Activated naive CD8-positive, alpha-beta T cell treated with anti-CD3 and anti-CD28 coated beads for 36 hours (primary cell): ENCODE results near the gene RASGRF2. TPM values are rescaled to one million over a fixed set of nuclear protein-coding genes. Genes with fewer than 3 reads are reported as not detected.

ENCODE experiments used
- DNase-seq: peaks from one replicate; pipeline ENCODE4 v3.0.0; 2021
- H3K27ac Mint-ChIP-seq: one replicate; pipeline ENCODE4 v1.8.0; 2022; ENCODE audit warnings: mild to moderate bottlenecking, moderate library complexity, mixed read lengths
- H3K27me3 Mint-ChIP-seq: one replicate; pipeline ENCODE4 v1.8.0; 2022; ENCODE audit warnings: mild to moderate bottlenecking, mixed read lengths
- H3K36me3 Mint-ChIP-seq: one replicate; pipeline ENCODE4 v1.8.0; 2021; ENCODE audit warnings: mild to moderate bottlenecking, mixed read lengths
- H3K4me1 Mint-ChIP-seq: one replicate; pipeline ENCODE4 v1.8.0; 2021; ENCODE audit warnings: mixed read lengths
- H3K4me3 Mint-ChIP-seq: one replicate; pipeline ENCODE4 v1.8.0; 2022; ENCODE audit warnings: mild to moderate bottlenecking, moderate library complexity, mixed read lengths
- H3K9me3 Mint-ChIP-seq: one replicate; pipeline ENCODE4 v1.8.0; 2022; ENCODE audit warnings: mixed read lengths
- total RNA-seq, 2 experiments: library from RNA; stranded (reverse); gene quantifications; one replicate each; pipeline ENCODE4 v1.2.3, GENCODE V29; 2021

The RASGRF2 gene
- total RNA-seq, 2 experiments from 2014 or later, result 12.3 to 13.3 TPM

DNA sequence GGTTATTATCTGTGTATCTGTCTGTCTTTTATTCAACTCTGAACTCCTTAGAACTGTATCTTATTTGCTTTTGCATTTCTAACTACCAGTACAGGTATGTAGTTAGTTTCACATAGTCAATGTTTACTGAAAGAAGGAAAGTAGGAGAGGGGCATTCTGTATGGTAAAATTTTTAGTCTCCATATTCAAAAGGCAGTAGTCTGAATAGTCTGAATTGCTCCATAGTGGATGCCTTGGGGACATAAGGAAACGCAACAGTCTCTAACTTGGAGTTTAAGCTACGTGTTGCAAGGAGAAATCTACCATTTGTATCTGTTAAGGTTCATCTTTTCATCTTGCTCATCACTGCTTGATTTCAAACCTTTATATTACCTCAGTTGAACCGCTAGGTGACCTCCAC is 26.2 kb downstream of the RASGRF2 start:
- no peak for DNase-seq
- Mint-ChIP-seq H3K36me3 (peaks cover 14% of the 10 kb centered on the region), H3K4me3 (no peak overlapping the region), H3K27me3 (no peaks in the 10 kb centered on the region), H3K27ac (peak overlapping the region; percentile 15), H3K4me1 (peaks cover 61% of the 10 kb centered on the region), H3K9me3 (peaks cover 1% of the 10 kb centered on the region)

DNA sequence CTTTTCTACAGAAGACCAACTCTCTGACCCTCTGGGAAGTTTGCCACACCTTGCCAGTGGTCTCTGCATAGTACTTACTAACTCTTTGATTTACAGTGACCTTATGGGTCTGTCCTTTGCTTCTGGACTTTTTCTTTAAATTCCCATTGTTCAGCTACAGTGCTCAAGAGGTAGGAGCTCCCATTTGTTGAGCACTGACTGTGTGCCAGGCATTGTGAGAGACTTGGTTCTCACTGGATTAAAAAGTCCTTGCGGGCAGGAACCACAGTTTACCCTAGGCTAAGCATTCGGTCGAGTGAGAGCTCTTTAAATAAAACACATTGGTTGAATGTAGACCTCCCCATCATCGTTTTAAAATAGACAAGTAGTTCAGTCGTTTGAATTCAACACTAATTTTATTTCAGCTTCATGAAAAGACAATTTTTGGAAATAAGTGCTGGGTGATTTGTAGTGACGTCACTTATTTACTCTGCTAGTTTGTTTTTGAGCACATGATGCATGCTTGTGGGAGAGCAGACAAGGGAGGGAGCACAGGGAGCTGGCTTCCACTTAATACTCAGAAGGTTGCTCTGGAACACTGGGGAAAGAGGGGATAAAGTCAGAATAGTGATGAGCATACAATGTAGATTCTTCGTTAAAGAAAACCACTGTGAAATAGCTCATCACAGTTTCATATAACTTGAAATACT is 27.1 kb downstream of the RASGRF2 start:
- DNase-seq, result no peak
- peaks cover 1% of the 10 kb centered on the region for H3K9me3 Mint-ChIP-seq
- no peak overlapping the region for H3K4me3 Mint-ChIP-seq
- H3K4me1 Mint-ChIP-seq, result peaks cover 59% of the 10 kb centered on the region
- no peaks in the 10 kb centered on the region for H3K27me3 Mint-ChIP-seq
- H3K27ac Mint-ChIP-seq, result peak overlapping the region; percentile 61
- H3K36me3 Mint-ChIP-seq, result peaks cover 14% of the 10 kb centered on the region

GRCh38 chr5:80988419-80988935 is 28.3 kb downstream of the RASGRF2 start:
- H3K27me3 Mint-ChIP-seq, result no peaks in the 10 kb centered on the region
- H3K4me1 Mint-ChIP-seq, result peaks cover 61% of the 10 kb centered on the region
- H3K36me3 Mint-ChIP-seq, result peaks cover 15% of the 10 kb centered on the region
- no peak overlapping the region for H3K4me3 Mint-ChIP-seq
- H3K27ac Mint-ChIP-seq, result no peak overlapping the region
- no peaks in the 10 kb centered on the region for H3K9me3 Mint-ChIP-seq
- DNase-seq, result no peak

- H3K9me3 Mint-ChIP-seq, result no peaks in the 10 kb centered on the region
- peaks cover 13% of the 10 kb centered on the region for H3K36me3 Mint-ChIP-seq
- no peaks in the 10 kb centered on the region for H3K27me3 Mint-ChIP-seq
- peaks cover 66% of the 10 kb centered on the region for H3K4me1 Mint-ChIP-seq
- no peak overlapping the region for H3K27ac Mint-ChIP-seq
- no peak overlapping the region for H3K4me3 Mint-ChIP-seq
- no peak for DNase-seq
These were observed 29.7 kb downstream of the RASGRF2 start for GRCh38 chr5:80989883-80990282.

GRCh38 chr5:80990527-80990926 is 30.4 kb downstream of the RASGRF2 start:
- no peaks in the 10 kb centered on the region for H3K27me3 Mint-ChIP-seq
- no peak for DNase-seq
- H3K4me1 Mint-ChIP-seq, result peaks cover 66% of the 10 kb centered on the region
- H3K4me3 Mint-ChIP-seq, result no peak overlapping the region
- no peaks in the 10 kb centered on the region for H3K9me3 Mint-ChIP-seq
- H3K27ac Mint-ChIP-seq, result peak overlapping the region; percentile 11
- peaks cover 10% of the 10 kb centered on the region for H3K36me3 Mint-ChIP-seq

DNA sequence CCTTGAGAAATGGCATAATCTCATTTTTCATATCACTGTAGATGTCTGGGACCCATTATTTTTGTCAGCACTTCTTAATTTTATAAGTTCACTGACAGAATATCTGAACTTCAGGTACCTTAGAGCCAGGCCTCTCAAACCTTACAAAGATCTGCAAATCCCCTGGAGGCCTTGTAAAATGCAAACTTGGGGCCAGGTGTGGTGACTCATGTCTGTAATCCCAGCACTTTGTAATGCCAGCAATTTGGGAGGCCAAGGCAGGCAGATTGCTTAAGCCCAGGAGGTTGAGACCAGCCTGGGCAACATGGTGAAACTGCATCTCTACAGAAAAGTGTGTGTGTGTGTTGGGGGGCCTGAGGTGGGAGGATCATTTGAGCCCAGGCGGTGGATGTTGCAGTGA is 30.8 kb downstream of the RASGRF2 start:
- no peak for DNase-seq
- Mint-ChIP-seq H3K9me3 (no peaks in the 10 kb centered on the region), H3K4me1 (peaks cover 67% of the 10 kb centered on the region), H3K36me3 (peaks cover 8% of the 10 kb centered on the region), H3K27me3 (no peaks in the 10 kb centered on the region), H3K4me3 (no peak overlapping the region), H3K27ac (no peak overlapping the region)

GRCh38 chr5:80995908-80996307 is 35.7 kb downstream of the RASGRF2 start:
- no peak for DNase-seq
- peaks cover 72% of the 10 kb centered on the region for H3K4me1 Mint-ChIP-seq

GRCh38 chr5:80998590-80998979 is 38.4 kb downstream of the RASGRF2 start:
- Mint-ChIP-seq H3K4me1 (peaks cover 69% of the 10 kb centered on the region), H3K36me3 (peaks cover 1% of the 10 kb centered on the region), H3K27me3 (no peaks in the 10 kb centered on the region), H3K27ac (peak overlapping the region; percentile 99), H3K9me3 (no peaks in the 10 kb centered on the region), H3K4me3 (peak overlapping the region; percentile 74)
- DNase-seq, result peak; percentile 73

More at GRCh38 chr5:80995908-80996307, 35.7 kb downstream of the RASGRF2 start:
- Mint-ChIP-seq H3K27ac (peak overlapping the region; percentile 54), H3K4me3 (no peak overlapping the region), H3K27me3 (no peaks in the 10 kb centered on the region), H3K9me3 (no peaks in the 10 kb centered on the region), H3K36me3 (peaks cover 8% of the 10 kb centered on the region)

- H3K27me3 Mint-ChIP-seq, result no peaks in the 10 kb centered on the region
- H3K36me3 Mint-ChIP-seq, result peaks cover 22% of the 10 kb centered on the region
- H3K4me1 Mint-ChIP-seq, result peaks cover 75% of the 10 kb centered on the region
These were observed 43.7 kb downstream of the RASGRF2 start for GRCh38 chr5:81003811-81004386.

DNA sequence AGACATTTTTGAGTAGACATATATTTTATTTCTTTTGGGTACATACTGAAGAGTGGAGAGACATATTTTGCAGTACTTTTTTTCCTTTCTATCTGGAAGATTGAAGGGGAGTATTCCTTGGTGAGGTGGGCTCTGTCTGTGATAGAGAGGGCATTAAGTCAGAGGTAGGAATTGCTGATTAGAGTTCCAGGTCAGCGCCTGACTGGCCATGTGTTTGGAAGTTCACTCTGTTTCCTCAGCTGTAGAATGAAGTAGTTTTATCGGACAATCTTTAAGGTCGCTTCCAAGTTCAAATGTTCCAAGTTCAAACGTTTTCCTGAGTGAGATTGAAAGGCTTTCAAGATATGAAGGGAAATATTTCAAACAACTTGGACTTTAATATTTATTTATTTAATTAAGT is 45.5 kb downstream of the RASGRF2 start:
- H3K4me3 Mint-ChIP-seq, result peak overlapping the region; percentile 8
- no peaks in the 10 kb centered on the region for H3K27me3 Mint-ChIP-seq
- peaks cover 4% of the 10 kb centered on the region for H3K9me3 Mint-ChIP-seq
- no peak for DNase-seq
- H3K36me3 Mint-ChIP-seq, result peaks cover 22% of the 10 kb centered on the region
- peak overlapping the region; percentile 60 for H3K27ac Mint-ChIP-seq
- peaks cover 74% of the 10 kb centered on the region for H3K4me1 Mint-ChIP-seq

More at GRCh38 chr5:81003811-81004386, 43.7 kb downstream of the RASGRF2 start:
- Mint-ChIP-seq H3K9me3 (peaks cover 4% of the 10 kb centered on the region), H3K4me3 (no peak overlapping the region), H3K27ac (peak overlapping the region; percentile 87)
- no peak for DNase-seq

- Mint-ChIP-seq H3K9me3 (peaks cover 4% of the 10 kb centered on the region), H3K36me3 (peaks cover 22% of the 10 kb centered on the region), H3K27ac (peak overlapping the region; percentile 94), H3K4me3 (peak overlapping the region; percentile 78), H3K4me1 (peaks cover 74% of the 10 kb centered on the region), H3K27me3 (no peaks in the 10 kb centered on the region)
- no peak for DNase-seq
These were observed 46.1 kb downstream of the RASGRF2 start for GRCh38 chr5:81006231-81006630.

GRCh38 chr5:81006947-81007636 is 46.9 kb downstream of the RASGRF2 start:
- H3K4me1 Mint-ChIP-seq, result peaks cover 72% of the 10 kb centered on the region
- H3K9me3 Mint-ChIP-seq, result peaks cover 4% of the 10 kb centered on the region
- H3K27ac Mint-ChIP-seq, result peak overlapping the region; percentile 94
- no peaks in the 10 kb centered on the region for H3K27me3 Mint-ChIP-seq
- DNase-seq, result peak; percentile 54
- peaks cover 25% of the 10 kb centered on the region for H3K36me3 Mint-ChIP-seq
- H3K4me3 Mint-ChIP-seq, result peak overlapping the region; percentile 78

- Mint-ChIP-seq H3K27me3 (no peaks in the 10 kb centered on the region), H3K27ac (peak overlapping the region; percentile 94), H3K4me1 (peaks cover 69% of the 10 kb centered on the region), H3K36me3 (peaks cover 28% of the 10 kb centered on the region), H3K9me3 (peaks cover 4% of the 10 kb centered on the region), H3K4me3 (peak overlapping the region; percentile 78)
- peak; percentile 30 for DNase-seq
These were observed 47.5 kb downstream of the RASGRF2 start for GRCh38 chr5:81007637-81008027.

DNA sequence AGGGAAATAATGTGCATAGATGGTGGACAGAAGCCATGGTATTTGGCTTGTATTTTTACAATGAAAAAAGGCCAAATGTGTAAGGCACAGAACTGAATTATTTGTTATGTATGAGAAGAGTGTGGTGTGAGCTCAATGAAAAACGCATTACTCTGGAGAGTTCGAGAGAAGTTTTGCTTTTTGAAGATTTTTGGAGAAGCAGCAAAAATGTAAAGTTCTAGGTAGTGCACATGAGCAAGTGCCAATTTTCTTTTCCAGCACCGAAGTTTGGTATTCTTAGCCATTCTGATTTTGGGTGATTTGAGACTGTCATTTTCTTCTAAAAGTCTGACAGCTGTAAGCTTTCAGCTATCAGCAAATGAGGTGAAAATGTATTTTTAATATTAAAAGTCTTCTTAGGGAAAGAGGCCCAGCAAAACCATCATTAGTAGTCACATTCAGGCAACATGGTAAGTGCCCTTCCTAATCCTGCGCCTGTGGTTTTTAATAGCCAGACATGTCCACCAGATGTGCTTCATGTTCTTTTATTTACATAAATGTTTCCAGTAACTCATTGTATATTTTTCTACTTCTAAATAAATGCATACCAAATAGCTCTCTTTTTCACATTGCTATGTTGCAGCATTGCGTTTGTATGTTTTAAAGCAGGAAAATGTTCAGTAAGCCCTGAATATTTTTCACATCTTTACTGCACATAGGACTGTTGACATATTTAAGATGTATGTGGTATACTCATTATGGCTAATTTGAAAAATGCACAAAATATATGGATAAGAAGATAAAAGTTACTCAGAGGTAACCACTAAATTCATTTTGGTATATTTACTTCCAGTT is 50.4 kb downstream of the RASGRF2 start:
- DNase-seq, result no peak
- H3K36me3 Mint-ChIP-seq, result peaks cover 18% of the 10 kb centered on the region
- H3K4me1 Mint-ChIP-seq, result peaks cover 59% of the 10 kb centered on the region
- no peaks in the 10 kb centered on the region for H3K27me3 Mint-ChIP-seq
- H3K9me3 Mint-ChIP-seq, result peaks cover 6% of the 10 kb centered on the region
- no peak overlapping the region for H3K27ac Mint-ChIP-seq
- H3K4me3 Mint-ChIP-seq, result no peak overlapping the region
